GM19468 (cell line): ENCODE data around the gene FLRT1.

Source experiments
- ATAC-seq: cut with Tn5 transposase; IDR thresholded peaks from one replicate; pipeline ENCODE4 v1.9.1; 2021; ENCODE audit warnings: mild to moderate bottlenecking, moderate library complexity, moderate number of reproducible peaks; ENCODE audit not compliant: unreplicated experiment; ENCODE audit errors: extremely low read depth

The FLRT1 gene

GRCh38 chr11:64080390-64080789, 44.7 kb downstream of the FLRT1 start:
- no peak for ATAC-seq

- no peak for ATAC-seq
These were observed 46.2 kb downstream of the FLRT1 start for GRCh38 chr11:64081745-64082442.

- no peak for ATAC-seq
These were observed 47.8 kb downstream of the FLRT1 start for GRCh38 chr11:64083398-64084080.

- no peak for ATAC-seq
These were observed 48.6 kb downstream of the FLRT1 start for GRCh38 chr11:64084146-64084950.

GRCh38 chr11:64084951-64085710, 49.4 kb downstream of the FLRT1 start:
- no peak for ATAC-seq
